GM21619 (cell line): ENCODE data around the gene MSI2.

Source experiments
- ATAC-seq: cut with Tn5 transposase; IDR thresholded peaks from one replicate; pipeline ENCODE4 v1.9.1; 2021; ENCODE audit not compliant: unreplicated experiment

MSI2 gene

DNA sequence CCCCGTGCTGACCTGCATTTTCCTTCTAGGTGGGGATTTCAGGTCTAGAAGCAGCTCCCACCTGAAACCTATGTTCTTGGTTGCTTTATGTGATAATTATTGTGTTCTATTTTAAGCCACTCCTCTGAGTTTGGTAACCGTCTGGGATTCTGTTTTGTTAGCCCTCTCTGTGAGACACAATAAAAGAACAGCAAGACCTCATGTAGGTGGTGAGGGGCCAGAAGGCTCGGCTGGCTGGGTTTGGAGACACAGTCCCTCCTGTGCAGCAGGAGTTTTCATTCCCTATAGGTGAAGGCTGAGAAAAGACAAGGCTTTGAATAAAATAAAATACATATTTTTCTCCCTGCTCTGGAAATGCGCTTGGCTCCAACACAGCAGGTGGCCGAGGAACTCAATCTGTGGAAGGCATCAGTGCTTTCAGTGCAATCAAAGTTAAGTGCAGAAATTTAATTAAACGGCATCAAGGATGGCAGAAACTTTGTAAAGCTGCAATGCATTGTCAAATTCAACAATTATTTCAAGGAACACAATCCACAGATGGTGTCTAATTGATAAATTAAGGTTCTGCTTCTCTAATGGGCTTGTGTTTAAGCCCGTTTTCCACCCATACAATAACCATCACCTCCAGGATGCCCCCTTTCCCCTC lies 107.8 kb downstream of the MSI2 start:
- no peak for ATAC-seq

DNA sequence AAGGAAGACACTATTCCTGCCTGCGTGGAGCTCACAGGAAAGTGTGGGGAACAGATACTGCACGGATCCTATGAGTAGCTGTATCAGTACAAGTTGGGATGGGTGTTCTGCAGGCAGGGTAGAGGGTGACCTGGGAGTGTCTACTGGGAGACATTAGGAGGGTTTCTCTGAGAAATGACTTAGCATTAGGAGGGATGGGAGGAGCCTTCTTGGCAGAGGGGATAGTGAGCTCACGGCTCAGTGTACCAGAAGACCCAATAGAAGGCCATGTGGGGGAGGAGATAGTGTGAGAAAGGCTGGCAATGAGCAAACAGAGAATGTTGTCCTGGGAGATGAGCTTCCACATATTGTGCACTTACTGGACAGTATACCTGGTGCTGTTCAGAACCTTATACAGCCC lies 109.1 kb downstream of the MSI2 start:
- no peak for ATAC-seq

GRCh38 chr17:57366177-57366557 lies 109.8 kb downstream of the MSI2 start:
- no peak for ATAC-seq

GRCh38 chr17:57366558-57367351 lies 110.4 kb downstream of the MSI2 start:
- ATAC-seq, result no peak

- no peak for ATAC-seq
Measured at GRCh38 chr17:57368637-57369336, 112.5 kb downstream of the MSI2 start.

- ATAC-seq, result peak; percentile 36
Measured at GRCh38 chr17:57369509-57369945, 113.2 kb downstream of the MSI2 start.

DNA sequence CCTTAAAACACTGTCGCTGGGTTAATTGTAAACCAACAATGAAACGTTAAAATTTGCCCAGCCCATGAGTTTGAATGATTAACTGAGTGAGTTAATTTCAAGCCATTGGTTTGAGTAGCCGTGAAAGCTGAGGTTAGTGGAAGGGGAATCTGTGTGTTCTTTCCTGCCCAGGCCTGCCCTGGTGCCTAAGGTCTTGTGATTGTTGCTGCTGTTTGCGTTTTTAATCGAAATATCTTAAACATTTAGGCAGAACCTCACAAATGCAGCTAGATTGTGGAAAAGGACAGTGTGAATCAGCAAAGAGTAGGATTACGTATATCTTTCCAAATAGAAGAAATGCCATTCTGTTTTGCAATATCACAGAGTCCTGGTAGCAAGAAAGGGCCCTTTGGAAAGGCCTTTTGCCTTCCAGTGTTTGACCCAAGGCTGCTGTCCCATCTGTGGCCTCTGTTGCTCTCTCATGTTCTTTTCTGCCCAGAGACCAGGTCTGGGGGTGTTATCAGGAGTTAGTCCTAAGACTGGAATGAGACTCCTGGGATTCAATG lies 113.8 kb downstream of the MSI2 start:
- peak; percentile 56 for ATAC-seq

DNA sequence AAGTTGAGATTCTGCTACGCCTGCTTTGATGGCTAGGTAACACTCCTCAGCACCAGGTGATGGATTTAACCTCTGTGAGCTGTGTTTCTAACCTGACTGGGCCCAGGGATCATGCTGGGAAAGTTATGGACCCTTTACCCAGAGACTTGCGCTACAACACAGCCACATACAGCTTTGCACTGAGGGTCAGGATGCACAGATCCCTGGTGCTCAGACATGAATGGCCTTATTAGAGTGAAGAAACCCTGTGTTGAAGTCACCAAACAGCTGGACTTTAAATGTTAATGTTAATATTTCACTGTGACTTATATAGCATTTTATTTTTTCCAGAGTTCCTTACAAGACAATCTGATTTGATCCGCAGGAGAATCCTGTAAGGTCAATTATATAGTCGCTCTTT lies 114.3 kb downstream of the MSI2 start:
- no peak for ATAC-seq

- ATAC-seq, result no peak
Measured at GRCh38 chr17:57372156-57372555, 115.8 kb downstream of the MSI2 start.

DNA sequence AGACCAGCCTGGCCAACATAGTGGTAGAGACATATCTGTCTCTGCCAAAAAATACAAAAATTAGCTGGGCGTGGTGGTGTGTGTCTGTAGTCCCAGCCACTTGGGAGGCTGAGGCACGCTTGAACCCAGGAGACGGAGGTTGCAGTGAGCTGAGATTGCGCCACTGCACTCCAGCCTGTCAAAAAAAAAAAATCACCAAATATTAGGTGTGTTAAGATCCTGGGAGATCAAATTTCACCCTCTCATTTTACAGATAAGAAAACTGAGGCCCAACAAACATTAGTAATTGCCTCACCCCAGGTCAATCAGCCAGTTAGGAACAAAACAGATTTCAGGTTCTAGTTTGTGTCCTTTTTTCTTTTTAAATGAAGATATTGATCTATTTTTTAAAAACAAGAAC lies 116.7 kb downstream of the MSI2 start:
- ATAC-seq, result no peak

GRCh38 chr17:57373756-57374155 lies 117.4 kb downstream of the MSI2 start:
- no peak for ATAC-seq

DNA sequence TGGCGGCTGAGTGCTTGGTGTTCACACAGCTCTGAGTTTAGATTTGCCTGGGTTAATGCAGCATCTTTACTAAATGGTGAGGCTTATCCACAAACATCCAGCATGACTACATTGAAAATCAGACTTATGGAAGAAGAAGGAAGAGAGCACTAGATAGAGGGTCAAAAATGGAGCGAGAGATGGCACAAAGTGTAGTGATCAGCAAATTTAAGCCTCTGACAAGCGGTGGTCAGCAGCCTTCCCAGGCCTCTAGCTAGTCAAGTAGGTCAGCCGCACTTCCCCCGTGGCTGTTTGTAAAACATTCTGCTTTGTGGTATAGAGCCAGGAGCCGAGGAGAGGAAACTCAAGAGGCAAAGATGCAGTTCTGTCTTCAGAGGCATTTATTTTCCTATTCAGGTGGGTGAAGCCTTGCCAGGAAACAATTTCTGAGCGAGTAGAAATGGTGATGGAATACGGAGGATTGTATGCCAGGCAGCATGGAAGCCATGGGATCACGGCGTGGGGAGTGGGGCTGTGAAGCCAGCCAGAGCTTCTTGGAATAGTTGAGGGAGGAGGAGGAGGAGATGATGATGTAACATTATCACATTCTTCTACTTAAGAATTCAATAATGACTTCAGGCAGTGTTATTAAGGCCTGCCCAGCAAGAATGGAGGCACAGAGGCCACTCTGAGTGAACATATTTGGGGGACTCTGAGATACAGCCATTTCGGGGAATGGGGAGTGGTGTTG lies 118.9 kb downstream of the MSI2 start:
- ATAC-seq, result no peak

DNA sequence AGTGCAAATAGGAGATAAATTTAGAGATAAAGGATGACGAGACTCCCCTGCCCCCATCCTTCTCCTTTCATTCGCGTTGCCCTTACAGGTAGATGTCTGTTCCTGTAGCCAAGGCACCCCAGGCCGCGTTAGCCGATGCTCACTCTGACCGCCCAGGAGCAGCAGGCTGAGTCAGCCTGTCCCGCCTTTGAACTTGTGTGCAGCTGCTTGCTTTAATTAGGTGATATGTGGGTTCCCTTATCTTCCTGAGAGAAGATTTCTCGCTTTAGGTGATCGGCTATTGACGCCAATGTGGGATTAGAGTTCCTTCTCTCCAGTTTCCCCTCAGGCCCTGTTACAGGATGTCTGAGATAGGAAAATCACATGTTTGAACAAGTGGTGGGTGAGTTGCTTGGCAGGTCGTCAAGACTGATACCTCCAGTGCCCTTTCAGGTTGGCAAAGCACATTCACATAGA lies 119.5 kb downstream of the MSI2 start:
- ATAC-seq, result no peak

- ATAC-seq, result no peak
Measured at GRCh38 chr17:57377094-57377493, 120.8 kb downstream of the MSI2 start.

DNA sequence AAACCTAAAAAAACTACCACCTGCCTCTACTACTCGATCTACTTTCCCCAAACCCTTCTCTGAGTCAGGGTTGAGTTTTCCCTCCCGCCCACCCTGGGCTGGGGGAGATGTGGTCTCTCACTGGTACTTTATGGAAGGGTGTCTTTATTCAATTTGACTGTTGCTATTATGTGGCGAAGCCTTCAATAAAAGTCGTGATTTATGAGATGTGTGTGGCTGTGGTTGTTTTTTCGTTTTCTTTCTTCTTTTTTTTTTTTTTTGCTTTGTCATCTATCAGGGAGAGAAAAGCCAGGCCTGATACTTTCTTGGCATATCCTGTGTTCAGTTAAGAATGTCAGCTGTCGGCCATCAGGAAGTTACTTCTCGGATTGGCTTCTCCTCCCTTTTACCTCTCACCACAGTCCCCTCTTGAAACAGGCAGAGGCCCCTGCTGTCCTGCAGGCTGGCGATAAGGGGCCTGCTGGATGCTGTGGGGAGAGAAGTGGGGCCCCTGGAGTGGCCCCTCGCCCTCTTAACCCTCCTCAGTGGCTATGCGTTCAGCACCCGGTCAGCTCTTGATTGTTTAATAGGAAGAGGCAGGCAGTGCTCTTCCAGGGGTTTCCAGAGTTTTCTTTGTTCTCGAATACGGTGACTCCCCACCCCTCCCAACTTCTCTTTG lies 123.0 kb downstream of the MSI2 start:
- ATAC-seq, result no peak

- no peak for ATAC-seq
Measured at GRCh38 chr17:57379895-57380434, 123.6 kb downstream of the MSI2 start.

DNA sequence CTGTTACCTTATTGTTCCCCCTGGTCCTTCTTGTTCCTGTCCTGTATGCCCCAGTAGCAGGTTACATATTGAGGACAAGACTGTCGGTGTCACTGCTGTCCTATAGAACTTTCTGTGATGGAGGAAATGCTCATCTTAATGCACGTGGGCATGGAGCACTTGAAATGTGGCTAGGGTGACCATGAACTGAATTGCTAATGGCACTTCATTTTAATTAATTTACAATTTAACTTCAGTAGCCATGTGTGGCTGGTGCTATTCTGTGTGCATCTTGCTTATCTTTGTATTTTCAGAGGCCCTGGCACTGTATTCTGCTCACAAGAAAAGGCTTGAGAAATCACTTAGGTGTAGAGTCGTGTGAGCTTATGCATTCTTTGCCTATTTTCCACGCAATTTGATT lies 125.2 kb downstream of the MSI2 start:
- ATAC-seq, result no peak

DNA sequence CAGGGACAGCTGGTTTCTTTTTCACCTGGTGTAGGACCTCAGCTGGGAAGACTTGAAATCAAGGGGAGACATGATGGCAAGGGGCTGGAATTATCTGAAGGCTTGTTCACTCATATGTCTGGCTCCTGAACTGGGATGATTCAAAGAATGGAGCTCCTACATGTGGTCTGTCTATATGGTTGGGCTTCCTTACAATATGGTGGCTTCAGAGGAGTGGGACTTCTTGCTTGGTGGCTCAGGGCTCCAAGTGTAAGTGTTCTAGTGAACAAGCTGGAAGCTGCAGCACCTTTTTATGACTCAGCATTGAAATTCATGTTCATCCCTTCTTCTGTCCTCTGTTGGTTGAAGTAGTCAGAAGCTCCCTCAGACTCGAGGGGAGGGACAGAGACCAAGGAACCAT lies 127.9 kb downstream of the MSI2 start:
- ATAC-seq, result no peak

DNA sequence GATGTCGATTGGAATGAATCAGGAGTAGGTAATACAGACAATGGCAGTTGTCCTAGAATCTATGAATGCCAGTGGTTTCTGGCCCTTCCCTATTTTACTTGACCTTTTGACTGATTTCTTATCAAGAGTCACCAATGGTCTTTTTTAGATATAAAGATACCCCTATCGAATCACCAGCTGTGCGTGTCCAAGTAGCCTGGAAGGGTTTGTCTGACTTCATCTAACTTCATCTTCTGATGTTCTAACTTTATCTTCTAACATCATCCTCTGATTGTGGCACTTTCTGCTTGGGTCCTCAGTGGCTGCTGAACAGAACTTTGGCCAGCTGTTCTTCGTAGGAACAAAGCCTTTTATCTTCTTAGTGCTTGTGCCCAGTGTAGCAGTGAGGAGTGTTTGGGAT lies 129.7 kb downstream of the MSI2 start:
- ATAC-seq, result no peak

DNA sequence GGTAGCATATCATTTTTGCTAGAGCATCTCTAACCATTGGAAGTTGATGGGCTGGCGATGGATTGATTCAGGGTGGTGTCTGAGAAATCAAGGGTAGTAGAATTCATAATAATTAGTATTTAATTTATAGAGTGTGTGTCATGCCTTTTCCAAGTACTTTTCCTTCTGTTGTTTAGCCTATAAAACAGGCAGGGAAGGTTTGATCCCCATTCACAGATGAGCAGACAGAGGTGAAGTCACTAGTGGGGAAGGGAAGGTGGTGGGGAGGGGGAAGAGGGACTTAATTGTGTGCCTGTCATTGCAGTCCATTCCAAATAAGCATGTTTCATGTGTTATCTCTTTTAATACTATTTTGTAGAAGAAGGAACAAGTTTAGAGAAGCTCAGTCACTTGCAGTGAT lies 131.3 kb downstream of the MSI2 start:
- no peak for ATAC-seq
